ENCODE measurements around the gene FEN1. TPM values are rescaled to one million over a fixed set of nuclear protein-coding genes. Genes with fewer than 3 reads are reported as not detected.

FEN1 gene
- total and polyA plus RNA-seq, 2 of the 13 experiments (the other 11 are each of a cell fraction or from before 2014, with no cell fraction given): 12.4 to 102 TPM

DNA sequence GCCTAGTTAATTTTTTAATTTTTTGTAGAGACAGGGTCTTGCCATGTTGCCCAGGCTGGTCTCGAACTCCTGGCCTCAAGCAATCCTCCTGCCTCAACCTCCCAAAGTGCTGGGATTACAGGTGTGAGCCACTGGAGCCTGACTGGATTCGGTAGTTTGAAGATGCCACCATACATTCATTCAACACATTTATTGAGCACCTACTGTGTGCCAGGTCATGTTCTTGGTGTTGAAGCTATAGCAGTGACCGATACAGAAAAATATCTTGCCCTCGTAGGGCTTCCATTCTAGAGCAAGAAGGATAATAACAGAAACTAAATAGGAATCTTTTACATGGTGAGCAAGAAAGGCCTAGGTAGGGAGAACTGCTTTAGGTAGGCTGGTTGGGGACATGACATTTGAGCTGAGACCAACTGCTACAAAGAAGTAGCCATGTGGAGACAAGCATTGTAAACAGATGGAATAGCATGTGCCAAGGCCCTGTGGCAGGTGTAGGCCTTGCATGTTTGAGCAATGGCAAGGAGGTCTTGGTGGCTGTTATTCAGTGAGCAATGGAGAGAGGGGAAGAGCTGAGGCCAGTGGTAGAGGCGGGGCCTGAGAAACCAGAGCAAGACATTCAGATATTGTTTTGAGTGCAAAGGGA lies 42.0 kb upstream of the FEN1 start:
- DNase-seq (ENCODE audit: low spot score): no peak
- H3K36me3 ChIP-seq (replicated peaks in 1 of 2; ENCODE audit: control insufficient read depth in 1 of 2, insufficient read depth in 2 of 2, low read length in 2 of 2): no peaks in the 10 kb centered on the region
- FAIRE-seq: no peak
- no peaks in the 10 kb centered on the region for H3K27me3 ChIP-seq (ENCODE audit: control insufficient read depth in 1 of 2, insufficient read depth in 2 of 2, low read length in 2 of 2)
- no peak overlapping the region for H3K27ac ChIP-seq (ENCODE audit: extremely low read length, insufficient read depth, low read length)
- BruUV-seq (replicated peaks): no TSS peak
- peaks cover 33% of the 10 kb centered on the region for H3K79me2 ChIP-seq (ENCODE audit: insufficient read depth, low read length)
- WGBS (ENCODE audit: low lambda C conversion rate): 79% methylated on average over 5 of the region's 5 CpGs
- H3K4me1 ChIP-seq (ENCODE audit: insufficient read depth, low read length): peaks cover 80% of the 10 kb centered on the region
- no peaks in the 10 kb centered on the region for H4K20me1 ChIP-seq (ENCODE audit: insufficient read depth, low read length)
- no peaks in the 10 kb centered on the region for H3K9me3 ChIP-seq (ENCODE audit: low read length)
- 0 out of 6 replicates have a peak overlapping the region, but pooled peaks of 1 of the 3 experiments have one; percentile 68 for H3K4me3 ChIP-seq (replicated peaks in 1 of 3; ENCODE audit: insufficient read depth in 1 of 3, low read depth in 2 of 3, low read length in 3 of 3)
- peak overlapping the region; percentile 94 for H3K4me2 ChIP-seq (ENCODE audit: low read depth, low read length)
- no peak overlapping the region for H3K9ac ChIP-seq (ENCODE audit: insufficient read depth, low read depth, low read length)
- in situ Hi-C loops (cut with HindIII; ENCODE audit: extremely low pct_ligation_motif_present, low pct_unique_long_range_greater_than_20kb): no loop called here
- ChIA-PET POLR2A (interaction anchor here (1.0 to 6.2 kb wide), 6 partner anchors 17 to 84 kb away, joined by 3 to 43 read pairs (median 11); partner anchors contain the start of genes FEN1 and TMEM258), CTCF (ENCODE audit: low intra/inter-chr PET ratio, low total read pairs) (interaction anchor here (3.5 to 5.4 kb wide), 3 partner anchors 19 to 37 kb away, joined by 18 to 51 read pairs (median 47); no protein-coding TSS in a partner anchor)
- intact Hi-C loops (cut with micrococcal nuclease; ENCODE audit: unreplicated experiment): no loop called here
- no peak overlapping the region for H2AFZ ChIP-seq (ENCODE audit: low read length)
- ATAC-seq: no peak
- peak; percentile 10 for TF ChIP-seq TEAD3 (CRISPR knock-in tag; optimal IDR thresholded peaks at IDR 0.05; ENCODE audit: borderline replicate concordance)
- peak; percentile 94 for TF ChIP-seq KDM1A (CRISPR knock-in tag; IDR thresholded peaks at IDR 0.05)
- TF ChIP-seq, protein P1, sequence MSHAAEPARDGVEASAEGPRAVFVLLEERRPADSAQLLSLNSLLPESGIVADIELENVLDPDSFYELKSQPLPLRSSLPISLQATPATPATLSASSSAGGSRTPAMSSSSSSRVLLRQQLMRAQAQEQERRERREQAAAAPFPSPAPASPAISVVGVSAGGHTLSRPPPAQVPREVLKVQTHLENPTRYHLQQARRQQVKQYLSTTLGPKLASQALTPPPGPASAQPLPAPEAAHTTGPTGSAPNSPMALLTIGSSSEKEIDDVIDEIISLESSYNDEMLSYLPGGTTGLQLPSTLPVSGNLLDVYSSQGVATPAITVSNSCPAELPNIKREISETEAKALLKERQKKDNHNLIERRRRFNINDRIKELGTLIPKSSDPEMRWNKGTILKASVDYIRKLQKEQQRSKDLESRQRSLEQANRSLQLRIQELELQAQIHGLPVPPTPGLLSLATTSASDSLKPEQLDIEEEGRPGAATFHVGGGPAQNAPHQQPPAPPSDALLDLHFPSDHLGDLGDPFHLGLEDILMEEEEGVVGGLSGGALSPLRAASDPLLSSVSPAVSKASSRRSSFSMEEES (CRISPR knock-in tag; IDR thresholded peaks at IDR 0.05): no peak
- TF ChIP-seq, protein P2, sequence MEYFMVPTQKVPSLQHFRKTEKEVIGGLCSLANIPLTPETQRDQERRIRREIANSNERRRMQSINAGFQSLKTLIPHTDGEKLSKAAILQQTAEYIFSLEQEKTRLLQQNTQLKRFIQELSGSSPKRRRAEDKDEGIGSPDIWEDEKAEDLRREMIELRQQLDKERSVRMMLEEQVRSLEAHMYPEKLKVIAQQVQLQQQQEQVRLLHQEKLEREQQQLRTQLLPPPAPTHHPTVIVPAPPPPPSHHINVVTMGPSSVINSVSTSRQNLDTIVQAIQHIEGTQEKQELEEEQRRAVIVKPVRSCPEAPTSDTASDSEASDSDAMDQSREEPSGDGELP (IDR thresholded peaks at IDR 0.05; ENCODE audit: borderline replicate concordance, low read depth): no peak
- no peak for TF ChIP-seq GTF3A (CRISPR knock-in tag; conservative IDR thresholded peaks at IDR 0.05)
- TF ChIP-seq ZNF331 (CRISPR knock-in tag; IDR thresholded peaks at IDR 0.05): no peak
- no peak for TF ChIP-seq HDAC1 (CRISPR knock-in tag; IDR thresholded peaks at IDR 0.05)
- no peak for TF ChIP-seq ZNF598 (CRISPR knock-in tag; IDR thresholded peaks at IDR 0.05; ENCODE audit: borderline replicate concordance)
- TF ChIP-seq ARNT (IDR thresholded peaks at IDR 0.05): no peak
- TF ChIP-seq ZNF460 (CRISPR knock-in tag; IDR thresholded peaks at IDR 0.05; ENCODE audit: borderline replicate concordance): no peak
- TF ChIP-seq ZNF816 (CRISPR knock-in tag; IDR thresholded peaks at IDR 0.05; ENCODE audit: borderline replicate concordance): no peak
- no peak for TF ChIP-seq ZNF263 (CRISPR knock-in tag; IDR thresholded peaks at IDR 0.05)
- TF ChIP-seq RCOR2 (CRISPR knock-in tag; IDR thresholded peaks at IDR 0.05): peak; percentile 56
- 0 out of 2 replicates have a peak, but pooled peaks have one; percentile 39 for TF ChIP-seq ADNP (CRISPR knock-in tag; IDR thresholded peaks at IDR 0.05)
- TF ChIP-seq ZBTB26 (CRISPR knock-in tag; IDR thresholded peaks at IDR 0.05; ENCODE audit: borderline replicate concordance): no peak
- no peak for TF ChIP-seq HMG20A (CRISPR knock-in tag; IDR thresholded peaks at IDR 0.05; ENCODE audit: borderline replicate concordance)
- 0 out of 2 replicates have a peak, but pooled peaks have one; percentile 7 for TF ChIP-seq FOXK1 (CRISPR knock-in tag; IDR thresholded peaks at IDR 0.05; ENCODE audit: borderline replicate concordance, low read depth)
- no peak for TF ChIP-seq ATM (IDR thresholded peaks at IDR 0.05; ENCODE audit: borderline replicate concordance)
- TF ChIP-seq ZMYM3 (CRISPR knock-in tag; IDR thresholded peaks at IDR 0.05): peak; percentile 91
- TF ChIP-seq DR1 (CRISPR knock-in tag; IDR thresholded peaks at IDR 0.05): no peak
- no peak for TF ChIP-seq NONO (IDR thresholded peaks at IDR 0.05)
- 0 out of 2 replicates have a peak, but pooled peaks have one; percentile 21 for TF ChIP-seq NONO (CRISPR knock-in tag; conservative IDR thresholded peaks at IDR 0.05)
- no peak for TF ChIP-seq SP2 (CRISPR knock-in tag; IDR thresholded peaks at IDR 0.05)
- TF ChIP-seq CHD4 (IDR thresholded peaks at IDR 0.05; ENCODE audit: borderline replicate concordance, low read length): peak; percentile 22; the same call in 1 of the 2 replicates
- peak; percentile 57 for TF ChIP-seq ZKSCAN1 (IDR thresholded peaks at IDR 0.05; ENCODE audit: low read length)
